ENCODE data around the gene STT3A.

Gene STT3A

GRCh38 chr11:125592305-125593113, at the start of gene STT3A:
STT3A (plus strand) TSS chr11:125592852; CDS start chr11:125595916, 3,064 bp downstream.
- no peak for TF ChIP-seq CTCF (IDR thresholded peaks at IDR 0.05; ENCODE audit: low read depth, low read length, missing control alignments)
- H3K4me3 ChIP-seq (ENCODE audit: low read depth, low read length): peak within 1 kb of the TSS; percentile 78
- peak; percentile 99 for DNase-seq (ENCODE audit: low read depth)

DNA sequence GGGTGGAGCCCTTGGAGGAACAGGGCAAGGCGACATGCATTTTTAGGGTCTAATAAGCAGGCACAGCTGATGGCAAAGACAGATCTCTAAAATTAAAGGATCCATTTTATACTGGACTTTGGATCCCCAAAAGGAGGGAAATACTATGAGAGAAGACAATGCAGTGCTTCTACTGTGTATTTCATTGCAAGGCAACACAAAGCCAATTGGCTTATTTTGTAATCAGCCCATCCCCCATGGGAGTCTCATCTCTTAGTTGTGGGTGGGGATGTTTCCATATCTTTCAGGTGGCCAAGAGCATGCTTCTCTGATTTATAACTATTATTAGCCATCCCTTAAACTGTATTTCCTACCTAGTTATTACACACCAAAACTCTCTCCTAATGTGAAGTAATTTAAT, 41.9 kb upstream of the STT3A start:
- H3K4me3 ChIP-seq (ENCODE audit: low read depth, low read length): no peak overlapping the region
- DNase-seq (ENCODE audit: low read depth): no peak
- no peak for TF ChIP-seq CTCF (IDR thresholded peaks at IDR 0.05; ENCODE audit: low read depth, low read length, missing control alignments)

DNA sequence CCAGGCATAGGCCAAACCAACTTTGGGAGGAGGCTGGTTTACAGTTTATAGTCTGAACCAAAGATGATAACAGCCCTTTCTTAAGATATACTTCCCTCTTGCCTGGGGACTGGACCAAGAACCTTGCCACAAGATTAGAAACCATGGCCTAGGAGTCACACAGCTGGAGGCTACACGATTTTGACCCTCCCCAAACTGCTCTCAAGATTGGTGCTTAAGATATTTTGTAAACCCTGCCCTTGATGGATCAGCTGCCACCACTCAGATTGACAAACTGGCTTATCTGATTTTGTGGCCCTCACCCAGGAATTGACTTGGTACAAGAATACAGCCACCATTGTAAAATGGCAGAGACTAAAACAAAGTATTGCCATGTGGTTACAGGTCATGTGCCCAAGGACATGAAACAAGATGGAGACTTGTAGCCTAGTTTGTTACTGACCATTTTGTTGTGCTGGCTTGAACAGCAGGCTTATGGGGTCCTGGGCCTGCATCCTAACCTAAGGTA, 40.8 kb upstream of the STT3A start:
- no peak for DNase-seq (ENCODE audit: low read depth)
- TF ChIP-seq CTCF (IDR thresholded peaks at IDR 0.05; ENCODE audit: low read depth, low read length, missing control alignments): no peak
- H3K4me3 ChIP-seq (ENCODE audit: low read depth, low read length): no peak overlapping the region

DNA sequence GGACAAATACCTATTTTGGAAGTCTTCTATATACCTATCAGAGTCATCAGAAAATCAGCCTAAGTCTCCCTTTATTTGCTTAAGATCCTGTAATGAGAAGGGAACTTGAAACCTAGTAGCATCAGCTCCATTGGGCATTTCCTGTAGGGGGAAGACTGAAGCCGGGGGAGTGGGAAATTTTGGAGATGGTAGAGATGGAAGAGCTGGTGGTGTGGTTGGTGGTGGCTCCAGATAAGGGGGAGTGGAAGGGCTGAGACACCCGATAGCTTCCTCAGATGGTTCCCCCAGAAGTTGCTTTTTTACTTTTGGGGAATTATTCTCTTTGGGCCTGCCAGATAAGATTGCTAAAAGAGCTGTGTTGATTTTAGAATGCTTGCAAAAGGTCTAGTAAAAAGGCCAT, 39.7 kb upstream of the STT3A start:
- no peak overlapping the region for H3K4me3 ChIP-seq (ENCODE audit: low read depth, low read length)
- no peak for DNase-seq (ENCODE audit: low read depth)
- TF ChIP-seq CTCF (IDR thresholded peaks at IDR 0.05; ENCODE audit: low read depth, low read length, missing control alignments): no peak

GRCh38 chr11:125553357-125553756, 39.3 kb upstream of the STT3A start:
- no peak for DNase-seq (ENCODE audit: low read depth)
- no peak overlapping the region for H3K4me3 ChIP-seq (ENCODE audit: low read depth, low read length)
- TF ChIP-seq CTCF (IDR thresholded peaks at IDR 0.05; ENCODE audit: low read depth, low read length, missing control alignments): no peak

- no peak overlapping the region for H3K4me3 ChIP-seq (ENCODE audit: low read depth, low read length)
- no peak for DNase-seq (ENCODE audit: low read depth)
- TF ChIP-seq CTCF (IDR thresholded peaks at IDR 0.05; ENCODE audit: low read depth, low read length, missing control alignments): no peak
Observed at GRCh38 chr11:125554038-125554437, 38.6 kb upstream of the STT3A start.

DNA sequence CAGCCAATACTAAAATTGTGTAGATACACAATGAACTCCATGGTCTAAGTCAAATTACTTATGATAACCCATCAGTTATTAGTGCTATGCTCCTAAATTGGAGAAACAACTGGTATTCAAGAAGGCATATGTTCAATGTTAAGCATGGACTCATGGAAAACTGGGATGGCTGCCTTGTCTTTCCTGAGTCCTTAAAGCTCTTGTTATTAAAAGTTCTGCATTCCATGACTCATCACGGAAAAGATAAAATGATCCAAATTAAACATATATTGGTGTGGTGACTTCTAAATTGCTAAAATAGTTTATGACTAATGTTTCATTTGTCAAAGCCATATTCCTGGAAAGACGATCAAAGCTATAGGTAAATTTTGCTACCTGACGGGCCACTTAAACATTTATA, 32.8 kb upstream of the STT3A start:
- no peak for DNase-seq (ENCODE audit: low read depth)
- no peak overlapping the region for H3K4me3 ChIP-seq (ENCODE audit: low read depth, low read length)
- TF ChIP-seq CTCF (IDR thresholded peaks at IDR 0.05; ENCODE audit: low read depth, low read length, missing control alignments): no peak
